Middle frontal gyrus (tissue), 1 donor: ENCODE results near the gene POU3F3.

ENCODE experiments used
- DNase-seq: peaks from one replicate; pipeline ENCODE4 v3.0.0-alpha.2; 2015; ENCODE audit warnings: low spot score; ENCODE audit errors: extremely low spot score

The POU3F3 gene

DNA sequence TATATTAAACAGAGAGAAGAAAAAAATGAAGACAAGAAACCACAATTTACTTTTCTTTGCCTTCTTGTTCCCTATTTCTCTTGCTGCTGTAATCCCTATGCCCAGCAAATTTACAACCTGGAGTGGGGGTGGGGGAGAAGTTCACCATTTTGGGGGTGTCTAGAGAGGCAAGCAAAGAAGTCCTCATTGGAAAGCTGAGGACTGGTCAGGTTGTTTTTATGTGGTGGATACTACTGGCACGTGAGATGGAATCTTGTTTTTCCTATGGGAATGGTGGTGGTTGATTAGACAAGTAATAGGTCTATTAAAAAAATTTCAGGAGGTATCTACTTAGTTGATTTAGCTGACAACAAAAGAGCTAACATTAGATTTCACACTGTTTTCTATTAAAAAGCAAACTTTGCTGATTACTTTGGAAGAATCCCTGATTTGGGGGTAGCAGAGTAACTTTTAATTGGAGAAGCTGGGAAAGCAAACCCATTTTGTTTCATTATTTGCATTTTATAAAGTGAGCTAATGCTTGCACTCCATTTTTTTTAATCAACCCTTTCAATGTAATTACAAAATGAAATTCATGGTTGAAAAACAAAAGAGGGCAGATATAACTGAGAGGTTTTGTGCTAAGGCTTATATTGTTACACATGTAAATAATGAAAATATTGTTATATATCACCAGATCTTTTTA lies 6.0 kb downstream of the POU3F3 start:
- no peak for DNase-seq

DNA sequence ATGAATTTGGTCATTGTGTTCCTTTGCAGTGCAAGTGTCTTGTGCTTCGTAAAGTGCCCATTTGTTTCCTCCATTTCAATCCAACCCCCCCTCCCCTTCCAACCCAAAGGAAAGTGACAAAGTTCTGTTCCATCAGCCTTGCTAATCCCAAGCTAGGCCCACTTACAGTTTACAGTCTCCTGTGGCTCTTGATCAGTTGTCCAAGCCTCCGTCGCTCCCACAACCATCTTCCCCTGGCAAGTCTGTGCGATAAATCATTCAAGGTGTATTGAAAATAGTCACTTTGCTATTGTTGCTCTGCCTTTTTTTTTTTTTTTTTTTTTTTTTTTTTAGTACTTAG lies 6.5 kb downstream of the POU3F3 start:
- DNase-seq: no peak

GRCh38 chr2:104861351-104862057 lies 7.6 kb downstream of the POU3F3 start:
- DNase-seq: no peak

- DNase-seq: peak; percentile 11
These were observed 8.4 kb downstream of the POU3F3 start for GRCh38 chr2:104862058-104862941.

DNA sequence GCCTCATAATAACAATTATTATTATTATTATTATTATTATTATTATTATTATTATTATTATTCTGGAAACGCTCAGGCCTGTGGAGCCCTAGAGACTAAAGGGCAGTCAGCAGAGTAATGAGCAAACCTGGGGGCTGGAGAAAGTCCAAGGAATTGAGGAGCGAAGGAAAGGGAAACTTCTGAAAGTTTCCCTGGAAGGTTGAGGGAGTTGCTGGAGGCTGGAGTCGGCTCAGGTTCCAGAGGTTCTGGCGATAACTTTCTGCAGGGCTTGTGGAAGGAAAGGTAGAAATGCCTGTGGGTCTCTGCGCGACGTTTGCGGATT lies 9.2 kb downstream of the POU3F3 start:
- no peak for DNase-seq

GRCh38 chr2:104863468-104864279 lies 9.8 kb downstream of the POU3F3 start:
- no peak for DNase-seq

GRCh38 chr2:104864280-104865095 lies 10.6 kb downstream of the POU3F3 start:
- DNase-seq: no peak

DNA sequence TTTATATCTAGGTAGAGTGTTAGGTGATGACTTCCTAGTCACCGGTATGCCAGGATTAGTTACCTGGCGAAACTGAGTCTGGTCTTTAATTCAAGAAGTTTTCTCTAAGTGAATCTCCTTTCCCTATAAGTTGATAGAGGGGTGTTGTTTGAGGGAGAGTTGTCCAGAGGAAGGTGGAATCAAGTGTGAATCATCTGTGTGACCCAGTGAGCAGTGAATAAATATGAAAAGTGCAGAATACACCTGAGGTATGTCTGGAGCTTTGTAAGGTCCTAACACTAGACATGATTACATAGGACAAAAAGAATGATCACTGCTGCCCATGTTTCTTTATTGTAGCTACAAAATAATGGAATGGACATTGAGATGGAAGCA lies 11.2 kb downstream of the POU3F3 start:
- no peak for DNase-seq

DNA sequence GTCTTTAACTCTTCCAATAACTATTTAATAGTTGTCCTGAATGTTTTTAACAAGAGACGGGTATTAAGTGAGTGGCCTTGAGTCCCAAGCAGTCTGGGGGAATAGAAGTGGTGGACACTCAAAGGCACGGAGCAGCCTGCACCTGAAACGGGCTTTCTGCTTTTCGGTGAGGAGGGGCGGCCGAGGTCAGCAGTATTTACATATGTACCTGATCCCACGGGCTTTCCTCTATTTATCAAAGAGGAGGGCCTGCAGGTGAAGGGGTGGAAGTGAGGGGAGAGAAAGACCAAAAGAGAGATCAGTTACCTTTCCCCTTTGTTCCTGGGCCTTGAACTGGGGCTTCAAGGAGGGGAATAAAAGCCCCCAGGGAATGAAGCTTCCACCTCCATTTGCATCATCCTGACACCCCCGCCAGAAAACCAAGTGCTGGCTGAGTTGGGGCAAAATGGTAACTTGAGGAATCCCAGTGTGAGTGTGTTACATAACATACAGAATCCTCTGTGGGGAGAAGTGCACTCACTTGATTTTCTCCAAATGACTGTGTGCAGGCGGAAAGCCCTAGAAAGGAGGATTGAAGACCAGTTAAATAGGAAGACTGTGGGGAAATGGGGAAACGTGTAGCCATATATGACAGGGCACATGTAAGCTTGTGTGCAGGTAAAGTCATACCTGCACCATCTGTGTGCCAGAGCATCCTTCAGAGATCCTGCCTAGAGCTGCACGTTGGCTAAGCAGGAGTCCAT lies 12.4 kb downstream of the POU3F3 start:
- no peak for DNase-seq

- peak; percentile 22 for DNase-seq
These were observed 13.2 kb downstream of the POU3F3 start for GRCh38 chr2:104866883-104867812.

- peak; percentile 22 for DNase-seq
These were observed 14.0 kb downstream of the POU3F3 start for GRCh38 chr2:104867813-104868504.

DNA sequence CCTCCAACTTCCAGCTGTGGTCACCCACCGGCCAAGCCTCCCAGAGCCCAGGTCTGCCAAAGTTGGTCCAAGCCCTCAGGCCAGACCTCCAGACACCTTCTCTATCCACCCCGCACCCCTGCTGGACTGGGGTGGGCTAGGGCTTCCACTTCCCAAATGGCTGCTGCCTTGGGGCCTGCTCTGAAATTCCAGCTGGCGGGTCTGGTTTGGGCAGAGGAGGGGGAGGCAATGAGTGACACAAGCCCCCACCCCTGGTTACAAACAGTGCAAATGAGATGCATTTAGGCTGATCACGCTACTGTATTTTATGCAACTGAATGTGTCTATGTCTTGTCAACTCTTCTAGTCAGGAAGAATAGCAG lies 14.6 kb downstream of the POU3F3 start:
- DNase-seq: no peak

DNA sequence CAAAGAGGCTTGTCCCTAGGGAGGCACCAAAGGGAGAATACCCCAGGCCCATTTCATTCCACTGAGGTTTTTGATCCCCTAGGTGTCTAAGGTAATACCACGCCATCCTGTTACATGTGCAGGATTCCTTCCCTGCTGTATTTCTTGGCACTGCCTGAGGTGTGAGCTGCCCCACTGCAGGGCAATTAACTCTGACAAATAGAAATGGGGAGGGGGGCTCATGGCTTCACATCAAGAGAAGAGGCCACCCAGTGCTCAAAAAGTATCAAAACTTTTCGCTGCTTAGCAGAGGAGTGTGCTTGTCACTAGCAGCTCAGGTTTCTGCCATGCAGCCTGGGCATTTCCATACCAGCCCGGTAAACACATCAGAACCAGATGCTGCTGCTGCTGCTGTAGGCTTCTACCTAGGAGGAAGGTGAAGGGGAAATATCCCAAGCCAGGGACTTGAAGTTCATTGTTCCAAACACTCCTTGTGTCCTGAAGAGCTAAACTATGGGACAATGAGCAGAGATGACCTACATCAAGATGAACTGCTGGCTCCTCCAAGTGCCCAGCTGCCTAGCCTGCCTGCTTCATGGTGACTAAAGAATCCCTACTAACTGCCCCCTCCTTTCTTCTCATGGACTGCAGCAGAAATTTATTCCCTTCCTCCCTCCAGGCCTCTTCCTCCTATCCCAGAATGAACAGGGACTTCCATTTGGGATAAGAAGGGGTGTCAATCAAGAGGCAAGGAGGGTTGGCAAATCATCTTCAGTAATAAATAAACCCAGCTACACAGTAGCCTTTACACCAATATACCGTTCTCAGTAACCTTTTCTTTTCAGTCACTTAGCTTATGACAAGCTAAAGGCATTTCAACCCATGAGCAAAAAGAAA lies 16.4 kb downstream of the POU3F3 start:
- DNase-seq: no peak

GRCh38 chr2:104871649-104871971 lies 17.7 kb downstream of the POU3F3 start:
- no peak for DNase-seq

DNA sequence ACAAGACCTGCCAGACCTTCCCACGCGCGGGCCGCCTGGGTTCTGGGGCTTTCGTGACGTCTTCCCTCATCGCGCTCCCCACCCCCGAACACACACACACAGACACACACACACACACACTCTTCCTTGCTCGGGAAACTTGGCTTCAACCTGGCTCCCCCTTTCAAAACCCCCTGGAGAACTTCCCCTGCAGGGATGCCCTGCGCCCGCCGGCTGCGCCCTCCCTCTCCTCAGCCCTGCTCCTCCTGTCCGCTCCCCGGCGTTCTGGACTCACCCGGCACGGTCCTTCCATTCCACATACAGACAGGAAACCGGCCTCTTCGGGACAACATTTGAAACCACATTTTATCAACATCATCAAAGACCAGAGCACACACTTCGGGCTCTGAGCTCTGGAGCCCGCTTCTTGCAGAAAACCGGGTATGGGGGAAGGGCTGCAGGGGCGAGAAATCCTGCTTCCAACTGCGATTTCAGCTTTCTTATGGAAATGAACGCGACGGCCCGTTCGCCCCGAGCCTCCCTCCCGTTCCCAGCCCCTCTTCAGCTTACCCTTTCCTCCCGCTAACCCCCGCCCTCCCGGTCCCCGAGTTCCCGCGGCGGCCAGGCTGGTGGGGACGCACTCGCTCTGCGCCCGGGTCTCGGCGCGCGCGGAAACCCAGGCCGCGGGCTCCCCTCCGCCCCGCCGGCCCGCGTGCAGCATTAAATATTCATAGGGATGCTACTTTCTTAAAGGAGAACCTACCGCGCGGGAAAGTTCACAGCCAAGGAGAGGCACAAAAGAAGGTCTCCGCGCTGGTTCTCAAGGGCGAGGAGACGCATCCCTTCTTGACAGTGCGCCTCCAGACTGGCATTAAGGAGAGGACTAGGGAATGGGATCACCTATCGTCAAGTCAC lies 18.3 kb downstream of the POU3F3 start:
- DNase-seq: no peak

GRCh38 chr2:104872866-104873688 lies 19.2 kb downstream of the POU3F3 start:
- peak; percentile 72 for DNase-seq
